ENCODE measurements around the gene REXO5. TPM values are rescaled to one million over a fixed set of nuclear protein-coding genes. Genes with fewer than 3 reads are reported as not detected.
"Not testable (repeated sequence)": the region's sequence is repeated elsewhere in the genome, so short reads cannot be mapped to it uniquely, and the experiment has no call there.

The REXO5 gene
- total RNA-seq, 1 experiment from 2014 or later, result 7.3 TPM

- Histone ChIP-seq H3K36me3 (ENCODE audit: control insufficient read depth, insufficient read depth, low read length) (no peaks in the 10 kb centered on the region), H3K4me3 (ENCODE audit: low read depth, low read length) (no peak overlapping the region), H3K4me1 (no peaks in the 10 kb centered on the region), H3K27me3 (replicated peaks; ENCODE audit: control insufficient read depth, insufficient read depth, low read length) (no peaks in the 10 kb centered on the region), H3K9me3 (no peaks in the 10 kb centered on the region)
- Mint-ChIP-seq H3K27me3 (ENCODE audit: insufficient read depth, unreplicated experiment) (no peaks in the 10 kb centered on the region), H3K36me3 (ENCODE audit: insufficient read depth, unreplicated experiment) (peaks cover 45% of the 10 kb centered on the region), H3K27ac (ENCODE audit: unreplicated experiment) (no peak overlapping the region), H3K4me3 (ENCODE audit: unreplicated experiment) (no peak overlapping the region), H3K9me3 (ENCODE audit: unreplicated experiment) (no peaks in the 10 kb centered on the region), H3K4me1 (ENCODE audit: low read depth, unreplicated experiment) (peaks cover 6% of the 10 kb centered on the region)
- CTCF ChIA-PET, result no interaction called here
- DNase-seq, result no peak
- no TSS peak for BruUV-seq (replicated peaks)
- no peak for TF ChIP-seq CTCF (IDR thresholded peaks at IDR 0.05; ENCODE audit: insufficient read depth in 1 of 2, low read depth in 1 of 2, low read length in 1 of 2, severe bottlenecking in 1 of 2, unreplicated experiment in 1 of 2)
- POLR2A ChIA-PET, result no interaction called here
- intact Hi-C loops (cut with micrococcal nuclease; ENCODE audit: unreplicated experiment), result no loop called here
Observed at GRCh38 chr16:20862162-20862960, 56.0 kb downstream of the REXO5 start.

GRCh38 chr16:20864376-20864775 lies 58.0 kb downstream of the REXO5 start:
- intact Hi-C loops (cut with micrococcal nuclease; ENCODE audit: unreplicated experiment), result not testable (repeated sequence)

GRCh38 chr16:20865420-20866131 lies 59.2 kb downstream of the REXO5 start:
- Mint-ChIP-seq H3K4me1 (ENCODE audit: low read depth, unreplicated experiment) (peaks cover 6% of the 10 kb centered on the region), H3K27ac (ENCODE audit: unreplicated experiment) (no peak overlapping the region), H3K27me3 (ENCODE audit: insufficient read depth, unreplicated experiment) (no peaks in the 10 kb centered on the region), H3K36me3 (ENCODE audit: insufficient read depth, unreplicated experiment) (peaks cover 28% of the 10 kb centered on the region), H3K9me3 (ENCODE audit: unreplicated experiment) (no peaks in the 10 kb centered on the region), H3K4me3 (ENCODE audit: unreplicated experiment) (no peak overlapping the region)
- intact Hi-C loops (cut with micrococcal nuclease; ENCODE audit: unreplicated experiment), result no loop called here
- no peak for TF ChIP-seq CTCF (IDR thresholded peaks at IDR 0.05; ENCODE audit: insufficient read depth in 1 of 2, low read depth in 1 of 2, low read length in 1 of 2, severe bottlenecking in 1 of 2, unreplicated experiment in 1 of 2)
- ChIA-PET CTCF (no interaction called here), POLR2A (no interaction called here)
- Histone ChIP-seq H3K4me3 (ENCODE audit: low read depth, low read length) (no peak overlapping the region), H3K36me3 (ENCODE audit: control insufficient read depth, insufficient read depth, low read length) (no peaks in the 10 kb centered on the region; the same call in 1 of the 2 replicates), H3K9me3 (no peaks in the 10 kb centered on the region), H3K4me1 (no peaks in the 10 kb centered on the region), H3K27me3 (replicated peaks; ENCODE audit: control insufficient read depth, insufficient read depth, low read length) (no peaks in the 10 kb centered on the region)
- no peak for DNase-seq
- no TSS peak for BruUV-seq (replicated peaks)

More at GRCh38 chr16:20864376-20864775, 58.0 kb downstream of the REXO5 start:
- H3K4me1 Mint-ChIP-seq (ENCODE audit: low read depth, unreplicated experiment); H3K4me1 ChIP-seq; H3K36me3 ChIP-seq (ENCODE audit: control insufficient read depth, insufficient read depth, low read length); H3K27ac Mint-ChIP-seq (ENCODE audit: unreplicated experiment); DNase-seq; BruUV-seq (replicated peaks); H3K9me3 Mint-ChIP-seq (ENCODE audit: unreplicated experiment); H3K9me3 ChIP-seq; POLR2A ChIA-PET; H3K4me3 ChIP-seq (ENCODE audit: low read depth, low read length); H3K4me3 Mint-ChIP-seq (ENCODE audit: unreplicated experiment); H3K27me3 ChIP-seq (replicated peaks; ENCODE audit: control insufficient read depth, insufficient read depth, low read length); CTCF ChIA-PET; H3K27me3 Mint-ChIP-seq (ENCODE audit: insufficient read depth, unreplicated experiment): not testable (repeated sequence)
- peaks cover 40% of the 10 kb centered on the region for H3K36me3 Mint-ChIP-seq (ENCODE audit: insufficient read depth, unreplicated experiment)
